Smooth muscle cell (in vitro differentiated cells): Measurements from ENCODE around the gene DNLZ. TPM values are rescaled to one million over a fixed set of nuclear protein-coding genes. Genes with fewer than 3 reads are reported as not detected.

Experiments used
- DNase-seq: peaks from one replicate; lab custom pipeline; 2025; ENCODE audit not compliant: unreplicated experiment; lab: John Stamatoyannopoulos, UW
- H2AFZ ChIP-seq: fragments of 200-600 bp; sonication (generic); 2 replicates; pipeline ENCODE4 v1.6.0; 2016; ENCODE audit warnings: antibody characterized with exemption, low read depth, mild to moderate bottlenecking
- H3F3A ChIP-seq: fragments of 200-600 bp; sonication (generic); 2 replicates; pipeline ENCODE4 v1.6.0; 2017; ENCODE audit warnings: antibody characterized with exemption, low read depth
- H3K27ac ChIP-seq: fragments of 200-600 bp; sonication (generic); 2 replicates; pipeline ENCODE4 v1.5.1; 2016; ENCODE audit warnings: low read depth, mild to moderate bottlenecking
- H3K27me3 ChIP-seq: fragments of 200-600 bp; sonication (generic); 2 replicates; pipeline ENCODE4 v1.6.1; 2016; ENCODE audit warnings: low read depth, mild to moderate bottlenecking
- H3K36me3 ChIP-seq: fragments of 200-600 bp; sonication (generic); 2 replicates; pipeline ENCODE4 v1.5.1; 2016; ENCODE audit warnings: low read depth
- H3K4me1 ChIP-seq: fragments of 200-600 bp; sonication (generic); 2 replicates; pipeline ENCODE4 v1.5.1; 2016; ENCODE audit warnings: low read depth
- H3K4me2 ChIP-seq: fragments of 200-600 bp; sonication (generic); 2 replicates; pipeline ENCODE4 v1.6.0; 2016; ENCODE audit warnings: mild to moderate bottlenecking
- H3K4me3 ChIP-seq: fragments of 200-600 bp; sonication (generic); 2 replicates; pipeline ENCODE4 v1.5.1; 2016; ENCODE audit warnings: mild to moderate bottlenecking
- H3K79me2 ChIP-seq: fragments of 200-600 bp; sonication (generic); 2 replicates; pipeline ENCODE4 v1.6.0; 2016; ENCODE audit warnings: low read depth, mild to moderate bottlenecking
- H3K9ac ChIP-seq: fragments of 200-600 bp; sonication (generic); 2 replicates; pipeline ENCODE4 v1.6.0; 2016; ENCODE audit warnings: low read depth
- H3K9me3 ChIP-seq: fragments of 200-600 bp; sonication (generic); replicated peaks from 2 replicates; pipeline ENCODE4 v1.5.1; 2016; ENCODE audit warnings: low read depth
- H4K20me1 ChIP-seq: fragments of 200-600 bp; sonication (generic); 2 replicates; pipeline ENCODE4 v1.6.0; 2016; ENCODE audit warnings: low read depth
- WGBS: methylation state at CpG from one replicate; pipeline ENCODE4 v1.1.7; 2016; ENCODE audit warnings: low lambda C conversion rate; 5-methylcytosine and 5-hydroxymethylcytosine counted together
- polyA plus RNA-seq: library from polyadenylated mRNA; unstranded; fragments of >200 nt; fragmentation: Nextera tagmentation; extraction: Ambion mirVana; gene quantifications from 2 replicates; pipeline ENCODE4 v1.2.1, GENCODE V29; 2016
- total RNA-seq: library from RNA; depleted of rRNA; stranded (reverse); fragments of >200 nt; gene quantifications from 2 replicates; pipeline ENCODE4 v1.2.3, GENCODE V29; 2014
- TF ChIP-seq, protein P1 (sequence below): fragments of 200-600 bp; sonication (generic); IDR thresholded peaks from 2 replicates; pipeline ENCODE4 v1.5.1; 2017; ENCODE audit warnings: borderline replicate concordance, mild to moderate bottlenecking, antibody characterized with exemption; ENCODE audit not compliant: insufficient read depth, poor library complexity, severe bottlenecking

DNLZ gene
- total and polyA plus RNA-seq, 2 experiments from 2014 or later = 19.0 to 31.5 TPM

DNA sequence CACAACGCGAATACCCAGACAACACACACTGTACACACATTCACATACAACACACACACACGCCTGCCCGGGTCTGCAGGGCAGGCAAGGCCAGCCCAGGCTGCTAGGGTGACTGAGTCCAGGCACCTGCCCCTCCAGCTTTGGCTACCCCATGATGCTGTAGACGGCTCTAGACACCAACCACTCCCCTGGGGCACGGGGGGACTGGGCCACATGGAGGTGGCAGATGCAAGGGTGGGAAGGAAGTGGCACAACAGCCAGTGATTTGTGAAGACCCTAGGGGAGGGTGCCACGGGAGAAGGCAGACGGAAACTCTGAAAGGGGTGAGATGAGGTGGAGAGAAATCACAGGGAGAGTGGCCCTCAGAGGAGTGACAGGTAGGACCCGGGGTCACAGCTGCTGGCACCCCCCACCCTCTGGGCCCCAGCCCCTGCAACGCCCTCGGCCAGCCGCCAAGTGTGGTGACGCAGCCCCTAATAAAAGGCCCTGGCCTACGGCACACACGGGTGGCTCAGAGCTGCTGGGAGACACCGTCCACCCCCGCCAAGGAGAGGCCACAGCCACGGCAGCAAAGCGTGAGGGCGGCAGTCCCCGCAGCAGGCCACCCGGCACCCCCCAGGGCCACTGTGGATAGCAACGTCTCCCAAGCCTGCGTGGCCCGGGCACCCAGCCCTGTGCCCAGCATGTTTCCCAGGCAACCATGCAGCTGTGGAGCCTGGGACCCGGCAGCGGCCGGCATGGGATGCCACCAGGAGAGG is 53.1 kb downstream of the DNLZ start:
- no peaks in the 10 kb centered on the region for H3K4me1 ChIP-seq
- H3K9ac ChIP-seq = no peak overlapping the region
- H3K27me3 ChIP-seq = no peaks in the 10 kb centered on the region
- H2AFZ ChIP-seq = no peak overlapping the region
- H3K4me2 ChIP-seq = no peak overlapping the region
- no peak overlapping the region for H3K4me3 ChIP-seq
- no peaks in the 10 kb centered on the region for H3K79me2 ChIP-seq
- TF ChIP-seq, protein P1, sequence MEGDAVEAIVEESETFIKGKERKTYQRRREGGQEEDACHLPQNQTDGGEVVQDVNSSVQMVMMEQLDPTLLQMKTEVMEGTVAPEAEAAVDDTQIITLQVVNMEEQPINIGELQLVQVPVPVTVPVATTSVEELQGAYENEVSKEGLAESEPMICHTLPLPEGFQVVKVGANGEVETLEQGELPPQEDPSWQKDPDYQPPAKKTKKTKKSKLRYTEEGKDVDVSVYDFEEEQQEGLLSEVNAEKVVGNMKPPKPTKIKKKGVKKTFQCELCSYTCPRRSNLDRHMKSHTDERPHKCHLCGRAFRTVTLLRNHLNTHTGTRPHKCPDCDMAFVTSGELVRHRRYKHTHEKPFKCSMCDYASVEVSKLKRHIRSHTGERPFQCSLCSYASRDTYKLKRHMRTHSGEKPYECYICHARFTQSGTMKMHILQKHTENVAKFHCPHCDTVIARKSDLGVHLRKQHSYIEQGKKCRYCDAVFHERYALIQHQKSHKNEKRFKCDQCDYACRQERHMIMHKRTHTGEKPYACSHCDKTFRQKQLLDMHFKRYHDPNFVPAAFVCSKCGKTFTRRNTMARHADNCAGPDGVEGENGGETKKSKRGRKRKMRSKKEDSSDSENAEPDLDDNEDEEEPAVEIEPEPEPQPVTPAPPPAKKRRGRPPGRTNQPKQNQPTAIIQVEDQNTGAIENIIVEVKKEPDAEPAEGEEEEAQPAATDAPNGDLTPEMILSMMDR = no peak
- H3K27ac ChIP-seq = no peak overlapping the region
- no peaks in the 10 kb centered on the region for H3K36me3 ChIP-seq
- DNase-seq = no peak
- no peaks in the 10 kb centered on the region for H3K9me3 ChIP-seq
- H3F3A ChIP-seq = no peaks in the 10 kb centered on the region
- H4K20me1 ChIP-seq = no peaks in the 10 kb centered on the region
- WGBS = 91% methylated on average over 26 of the region's 28 CpGs

DNA sequence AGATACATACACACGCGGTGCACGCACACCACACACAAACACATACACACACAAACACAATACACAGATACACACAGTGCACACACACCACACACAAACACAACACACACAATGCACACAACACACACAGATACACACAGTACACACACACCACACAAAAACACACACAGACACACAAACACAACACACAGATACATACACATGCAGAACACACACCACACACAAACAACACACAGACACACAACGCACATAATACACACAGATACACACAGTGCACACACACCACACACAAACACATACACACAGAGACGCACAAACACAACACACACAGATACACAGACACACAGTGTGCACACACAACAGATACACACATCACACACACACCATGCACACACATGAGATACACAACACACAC is 53.7 kb downstream of the DNLZ start:
- no peak overlapping the region for H3K9ac ChIP-seq
- no peaks in the 10 kb centered on the region for H3K79me2 ChIP-seq
- no peaks in the 10 kb centered on the region for H3K4me1 ChIP-seq
- H2AFZ ChIP-seq = no peak overlapping the region
- H3K4me3 ChIP-seq = no peak overlapping the region
- no peaks in the 10 kb centered on the region for H3F3A ChIP-seq
- TF ChIP-seq, protein P1 = no peak
- H4K20me1 ChIP-seq = no peaks in the 10 kb centered on the region
- no peaks in the 10 kb centered on the region for H3K36me3 ChIP-seq
- WGBS = 99% methylated on average over 5 of the region's 5 CpGs
- no peaks in the 10 kb centered on the region for H3K9me3 ChIP-seq
- DNase-seq = no peak
- no peak overlapping the region for H3K4me2 ChIP-seq
- H3K27me3 ChIP-seq = no peaks in the 10 kb centered on the region
- no peak overlapping the region for H3K27ac ChIP-seq

Other genes starting within 250 kb of the DNLZ start
- gene TMEM250, start 244.9 kb downstream of the DNLZ start, total RNA-seq = 13.0 and 26.7 TPM in 2 replicates
- gene TMEM250, start 244.9 kb downstream of the DNLZ start, polyA plus RNA-seq = 38.2 and 41.5 TPM in 2 replicates
- not detected in 2 replicates for gene LHX3, start 158.6 kb downstream of the DNLZ start, total RNA-seq
- not detected in 2 replicates for gene LHX3, start 158.6 kb downstream of the DNLZ start, polyA plus RNA-seq
- 8.7 TPM in 2 replicates for gene QSOX2, start 117.9 kb downstream of the DNLZ start, total RNA-seq
- 1.9 and 2.5 TPM in 2 replicates for gene QSOX2, start 117.9 kb downstream of the DNLZ start, polyA plus RNA-seq
- gene CCDC187, start 59.6 kb downstream of the DNLZ start, total RNA-seq = not detected in 2 replicates
- 0.10 TPM in 1 of 2 replicates, not detected in the other for gene CCDC187, start 59.6 kb downstream of the DNLZ start, polyA plus RNA-seq
- 17.1 and 21.1 TPM in 2 replicates for gene GPSM1, start 36.2 kb downstream of the DNLZ start, total RNA-seq
- gene GPSM1, start 36.2 kb downstream of the DNLZ start, polyA plus RNA-seq = 42.8 and 45.9 TPM in 2 replicates
- 0.94 and 1.2 TPM in 2 replicates for gene CARD9, start 9.9 kb upstream of the DNLZ start, total RNA-seq
- gene CARD9, start 9.9 kb upstream of the DNLZ start, polyA plus RNA-seq = 1.9 and 3.0 TPM in 2 replicates
- gene SNAPC4, start 36.4 kb upstream of the DNLZ start, total RNA-seq = 1.6 and 4.2 TPM in 2 replicates
- gene SNAPC4, start 36.4 kb upstream of the DNLZ start, polyA plus RNA-seq = 8.1 and 9.0 TPM in 2 replicates
- gene ENTR1, start 46.9 kb upstream of the DNLZ start, total RNA-seq = 28.9 and 47.6 TPM in 2 replicates
- gene ENTR1, start 46.9 kb upstream of the DNLZ start, polyA plus RNA-seq = 25.4 and 29.7 TPM in 2 replicates
- 39.1 and 39.8 TPM in 2 replicates for gene PMPCA, start 46.9 kb upstream of the DNLZ start, total RNA-seq
- gene PMPCA, start 46.9 kb upstream of the DNLZ start, polyA plus RNA-seq = 73.0 and 75.7 TPM in 2 replicates
- 2.8 and 6.5 TPM in 2 replicates for gene INPP5E, start 76.1 kb upstream of the DNLZ start, total RNA-seq
- gene INPP5E, start 76.1 kb upstream of the DNLZ start, polyA plus RNA-seq = 7.7 and 10.9 TPM in 2 replicates
- 40.2 and 45.7 TPM in 2 replicates for gene SEC16A, start 119.3 kb upstream of the DNLZ start, total RNA-seq
- 56.8 and 72.2 TPM in 2 replicates for gene SEC16A, start 119.3 kb upstream of the DNLZ start, polyA plus RNA-seq
- gene NOTCH1, start 182.3 kb upstream of the DNLZ start, total RNA-seq = 7.8 and 13.2 TPM in 2 replicates
- 7.2 and 11.4 TPM in 2 replicates for gene NOTCH1, start 182.3 kb upstream of the DNLZ start, polyA plus RNA-seq